Vagina (tissue), 2 donors: ENCODE results near the gene TWF2. TPM values are rescaled to one million over a fixed set of nuclear protein-coding genes. Genes with fewer than 3 reads are reported as not detected.

ENCODE experiments used
- DNase-seq, 2 donors: peaks; one replicate each; pipeline ENCODE4 v3.0.0-alpha.2; 2017; ENCODE audit errors: extremely low spot score in 2 of 2
- H3K27ac ChIP-seq: fragments of 200-600 bp; sonication (generic); one replicate; pipeline ENCODE4 v1.5.1; 2019
- H3K27me3 ChIP-seq: fragments of 200-600 bp; sonication (generic); one replicate; pipeline ENCODE4 v1.5.1; 2019
- H3K36me3 ChIP-seq, 2 donors: fragments of 200-600 bp; sonication (generic); one replicate each; pipeline ENCODE4 v1.5.1; 2017 to 2019
- H3K4me1 ChIP-seq: fragments of 200-600 bp; sonication (generic); one replicate; pipeline ENCODE4 v1.5.1; 2019
- H3K4me3 ChIP-seq, 2 donors: fragments of 200-600 bp; sonication (generic); 1 replicate in 1 of 2; 2 replicates in 1 of 2; pipeline ENCODE4 v1.5.1; 2016 to 2019
- H3K9me3 ChIP-seq: fragments of 200-600 bp; sonication (generic); one replicate; pipeline ENCODE4 v1.5.1; 2019
- CTCF ChIP-seq, 3 experiments: fragments of 450-650 bp in 2 of 3; fragments of 200-600 bp in 1 of 3; sonication (generic) in 1 of 3; IDR thresholded peaks; one replicate each; pipeline ENCODE4 v1.5.1; 2017 to 2019; ENCODE audit warnings: antibody characterized with exemption in 3 of 3, mild to moderate bottlenecking in 2 of 3, moderate library complexity in 2 of 3
- POLR2A ChIP-seq, 2 donors: fragments of 450-650 bp; IDR thresholded peaks; one replicate each; pipeline ENCODE4 v1.6.1; 2017; ENCODE audit warnings: antibody characterized with exemption in 2 of 2, mild to moderate bottlenecking in 2 of 2, moderate library complexity in 2 of 2
- POLR2AphosphoS5 ChIP-seq, 2 donors: sonication (generic); formaldehyde crosslinking; IDR thresholded peaks; one replicate each; pipeline ENCODE4 v1.9.0; 2017; ENCODE audit warnings: antibody characterized with exemption in 2 of 2, mild to moderate bottlenecking in 2 of 2, low read depth in 1 of 2; ENCODE audit not compliant: insufficient read depth in 1 of 2
- intact Hi-C: fragments of 100-400 bp; cut with DNase I; formaldehyde crosslinking; loops from one replicate; pipeline ENCODE4 v1.15.1; 2023
- total RNA-seq: library from RNA; depleted of rRNA; stranded (reverse); fragments of >200 nt; gene quantifications from one replicate; pipeline ENCODE4 v1.2.3, GENCODE V29; 2016

TWF2 gene
- total RNA-seq, 1 donor from 2014 or later, result 93.8 TPM

- peaks cover 34% of the 10 kb centered on the region for H3K4me1 ChIP-seq
- intact Hi-C loops, result no loop called here
- no peak for DNase-seq
- H3K36me3 ChIP-seq, result peaks cover 0 to 62% of the 10 kb centered on the region in 2 donors
- H3K27me3 ChIP-seq, result no peaks in the 10 kb centered on the region
- no peak overlapping the region for H3K4me3 ChIP-seq
- no peak for TF ChIP-seq POLR2AphosphoS5 (IDR thresholded peaks at IDR 0.05; ENCODE audit: insufficient read depth in 1 of 2, low read depth in 1 of 2)
- TF ChIP-seq POLR2A (IDR thresholded peaks at IDR 0.05), result no peak
- H3K27ac ChIP-seq, result no peak overlapping the region
- H3K9me3 ChIP-seq, result no peaks in the 10 kb centered on the region
Measured at GRCh38 chr3:52254608-52255007, 15.7 kb upstream of the TWF2 start.

GRCh38 chr3:52253314-52254304 lies 14.7 kb upstream of the TWF2 start:
- Histone ChIP-seq H3K4me1 (peaks cover 34% of the 10 kb centered on the region), H3K9me3 (no peaks in the 10 kb centered on the region), H3K27me3 (no peaks in the 10 kb centered on the region), H3K27ac (peak overlapping the region; percentile 3), H3K4me3 (no peak overlapping the region), H3K36me3 (peaks cover 0 to 58% of the 10 kb centered on the region in 2 donors)
- TF ChIP-seq CTCF (IDR thresholded peaks at IDR 0.05) (no peak), POLR2A (IDR thresholded peaks at IDR 0.05) (no peak), POLR2AphosphoS5 (IDR thresholded peaks at IDR 0.05; ENCODE audit: insufficient read depth in 1 of 2, low read depth in 1 of 2) (peak in 1 of 2 donors; percentile 42)
- no peak for DNase-seq
- intact Hi-C loops, result no loop called here

GRCh38 chr3:52250122-52250521 lies 11.2 kb upstream of the TWF2 start:
- intact Hi-C loops, result no loop called here
- no peaks in the 10 kb centered on the region for H3K9me3 ChIP-seq
- H3K27ac ChIP-seq, result no peak overlapping the region
- no peak overlapping the region for H3K4me3 ChIP-seq
- H3K27me3 ChIP-seq, result no peaks in the 10 kb centered on the region
- H3K36me3 ChIP-seq, result peaks cover 0 to 24% of the 10 kb centered on the region in 2 donors
- no peak for TF ChIP-seq CTCF (IDR thresholded peaks at IDR 0.05)
- TF ChIP-seq POLR2AphosphoS5 (IDR thresholded peaks at IDR 0.05; ENCODE audit: insufficient read depth in 1 of 2, low read depth in 1 of 2), result no peak
- no peak for TF ChIP-seq POLR2A (IDR thresholded peaks at IDR 0.05)
- no peak for DNase-seq
- peaks cover 51% of the 10 kb centered on the region for H3K4me1 ChIP-seq

GRCh38 chr3:52249683-52250082 lies 10.7 kb upstream of the TWF2 start:
- no peaks in the 10 kb centered on the region for H3K9me3 ChIP-seq
- intact Hi-C loops, result no loop called here
- no peak for DNase-seq
- peaks cover 0 to 19% of the 10 kb centered on the region in 2 donors for H3K36me3 ChIP-seq
- no peak overlapping the region for H3K4me3 ChIP-seq
- peaks cover 55% of the 10 kb centered on the region for H3K4me1 ChIP-seq
- no peak overlapping the region for H3K27ac ChIP-seq
- TF ChIP-seq POLR2AphosphoS5 (IDR thresholded peaks at IDR 0.05; ENCODE audit: insufficient read depth in 1 of 2, low read depth in 1 of 2), result no peak
- TF ChIP-seq POLR2A (IDR thresholded peaks at IDR 0.05), result no peak
- TF ChIP-seq CTCF (IDR thresholded peaks at IDR 0.05), result no peak
- H3K27me3 ChIP-seq, result no peaks in the 10 kb centered on the region

GRCh38 chr3:52248816-52249547 lies 10.0 kb upstream of the TWF2 start:
- TF ChIP-seq CTCF (IDR thresholded peaks at IDR 0.05) (no peak), POLR2A (IDR thresholded peaks at IDR 0.05) (no peak), POLR2AphosphoS5 (IDR thresholded peaks at IDR 0.05; ENCODE audit: insufficient read depth in 1 of 2, low read depth in 1 of 2) (no peak)
- Histone ChIP-seq H3K9me3 (no peaks in the 10 kb centered on the region), H3K4me3 (no peak overlapping the region), H3K36me3 (peaks cover 0 to 12% of the 10 kb centered on the region in 2 donors), H3K4me1 (peaks cover 55% of the 10 kb centered on the region), H3K27ac (no peak overlapping the region), H3K27me3 (no peaks in the 10 kb centered on the region)
- intact Hi-C loops, result no loop called here
- no peak for DNase-seq
